ENCODE results near the gene TMEM250.

GRCh38 chr9:136090056-136090735 is 28.5 kb downstream of the TMEM250 start:
- no peak for TF ChIP-seq POLR2AphosphoS5 (IDR thresholded peaks at IDR 0.05)
- TF ChIP-seq POLR2A (IDR thresholded peaks at IDR 0.05), result no peak
- no peak for TF ChIP-seq CTCF (IDR thresholded peaks at IDR 0.05)

Data from sigmoid colon (tissue), 4 donors.